ENCODE results near the gene RNU4-1.

The RNU4-1 gene

DNA sequence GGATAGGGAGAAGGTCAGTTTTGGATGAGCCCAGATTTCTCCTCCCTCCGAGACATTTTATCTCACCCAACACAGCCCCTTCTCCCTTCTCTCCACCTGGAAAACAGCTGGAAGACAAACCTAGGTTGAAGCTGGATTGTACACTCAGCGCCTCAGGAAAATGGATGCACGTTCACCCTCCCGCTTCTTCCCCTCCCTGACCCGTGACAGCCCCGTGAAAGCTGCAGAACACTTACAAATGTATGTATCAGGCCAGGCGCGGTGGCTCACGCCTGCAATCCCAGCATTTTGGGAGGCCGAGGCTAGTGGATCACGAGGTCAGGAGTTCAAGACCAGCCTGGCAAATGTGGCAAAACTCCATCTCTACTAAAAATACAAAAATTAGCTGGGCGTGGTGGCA is 5.5 kb downstream of the RNU4-1 start:
- no peak for DNase-seq

DNA sequence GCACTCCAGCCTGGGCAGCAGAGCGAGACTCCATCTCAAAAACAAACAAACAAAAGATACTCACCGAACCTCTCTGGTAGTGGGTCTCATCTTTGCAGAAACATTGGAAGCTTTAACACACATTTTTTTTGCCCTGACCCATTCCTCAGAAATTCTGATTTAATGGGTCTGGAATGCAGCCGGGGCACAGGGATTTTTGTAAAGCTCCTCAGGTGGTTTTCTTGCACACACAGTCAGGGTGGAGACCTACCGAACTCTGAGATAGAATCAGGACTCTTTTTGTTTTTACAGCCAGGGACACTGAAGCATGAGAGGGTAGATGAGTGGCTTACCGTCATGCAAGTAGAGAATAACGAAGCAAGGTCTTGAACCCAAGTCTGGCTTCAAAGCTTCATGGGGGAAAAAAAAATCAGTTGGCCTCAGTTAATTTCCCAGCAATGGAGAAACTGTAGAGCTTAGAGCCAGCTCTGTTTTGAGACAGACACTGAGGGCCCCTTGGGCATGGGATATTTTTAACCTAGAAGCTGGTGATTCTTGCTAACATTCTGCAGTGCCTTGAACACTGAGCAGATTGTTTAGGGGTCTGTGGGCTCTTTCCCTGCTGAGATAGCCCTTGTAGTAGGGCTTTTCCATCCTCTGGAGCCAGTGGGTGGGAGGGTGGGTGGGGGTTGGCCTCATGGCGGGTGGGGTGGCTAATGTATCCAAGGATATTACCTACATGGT is 6.1 kb downstream of the RNU4-1 start:
- no peak for DNase-seq

DNA sequence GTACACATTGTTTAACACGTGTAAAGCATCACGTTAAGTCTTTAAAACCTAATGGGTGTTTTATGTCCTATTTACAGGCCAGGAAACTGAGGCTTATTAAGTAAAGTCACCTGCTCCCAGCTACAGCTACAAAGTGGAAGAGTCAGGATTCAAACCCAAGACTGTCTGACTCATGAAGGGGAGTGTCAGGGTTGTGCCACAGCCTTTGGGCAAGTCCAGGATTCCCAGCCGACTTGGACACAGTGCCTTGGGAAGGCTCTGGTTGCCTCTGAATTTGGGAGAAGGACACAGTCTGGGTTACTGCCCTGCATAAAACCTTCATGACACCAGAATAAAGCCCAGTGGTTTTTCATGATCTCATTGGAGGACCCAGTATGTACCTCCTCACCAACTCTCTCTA is 8.7 kb downstream of the RNU4-1 start:
- DNase-seq = no peak

DNA sequence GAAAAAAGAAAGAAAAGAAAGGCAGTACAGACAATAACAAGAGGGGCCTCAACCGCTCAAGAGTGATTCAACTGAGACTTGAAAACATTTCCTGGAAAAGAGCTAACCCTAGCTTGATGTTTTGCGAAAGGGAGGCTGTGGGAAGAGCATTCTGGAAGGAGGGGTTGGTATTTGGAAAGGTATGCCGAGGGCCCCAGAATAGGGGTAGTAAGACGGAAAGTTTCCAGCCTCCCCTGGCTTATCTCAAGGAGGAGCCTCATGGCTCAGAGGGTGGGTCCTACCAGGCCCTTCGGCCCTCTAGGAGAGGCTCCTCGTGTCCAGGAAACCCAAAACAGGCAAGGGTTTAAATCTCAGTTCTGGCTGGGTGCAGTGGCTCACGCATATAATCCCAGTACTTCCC is 9.7 kb downstream of the RNU4-1 start:
- DNase-seq = no peak

DNA sequence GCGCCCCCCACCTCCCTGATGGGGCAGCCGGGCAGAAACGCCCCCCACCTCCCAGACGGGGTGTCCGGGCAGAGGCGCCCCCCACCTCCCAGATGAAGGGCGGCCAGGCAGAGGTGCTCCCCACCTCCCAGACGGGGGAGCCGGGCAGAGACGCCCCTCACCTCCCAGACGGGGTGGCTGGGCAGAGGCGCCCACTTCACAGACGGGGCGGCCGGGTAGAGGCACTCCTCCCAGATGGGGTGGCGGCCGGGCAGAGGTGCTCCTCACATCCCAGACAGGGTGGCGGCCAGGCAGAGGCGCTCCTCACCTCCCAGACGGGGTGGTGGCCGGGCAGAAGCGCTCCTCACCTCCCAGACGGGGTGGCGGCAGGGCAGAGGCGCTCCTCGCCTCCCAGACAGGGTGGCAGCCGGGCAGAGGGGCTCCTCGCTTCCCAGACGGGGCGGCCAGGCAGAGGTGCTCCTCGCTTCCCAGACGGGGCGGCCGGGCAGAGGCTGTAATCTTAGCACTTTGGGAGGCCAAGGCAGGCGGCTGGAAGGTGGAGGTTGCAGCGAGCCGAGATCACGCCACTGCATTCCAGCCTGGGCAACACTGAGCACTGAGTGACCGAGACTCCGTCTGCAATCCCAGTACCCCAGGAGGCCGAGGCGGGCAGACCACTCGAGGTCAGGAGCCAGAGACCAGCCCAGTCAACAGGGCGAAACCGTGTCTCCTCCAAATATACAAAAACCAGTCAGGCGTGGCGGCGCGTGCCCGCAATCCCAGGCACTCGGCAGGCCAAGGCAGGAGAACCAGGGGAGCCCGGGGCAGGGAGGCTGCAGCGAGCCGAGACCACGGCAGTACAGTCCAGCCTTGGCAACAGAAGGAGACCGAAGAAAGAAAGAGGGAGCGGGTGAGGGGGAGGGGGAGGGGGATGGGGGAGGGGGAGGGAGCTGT is 14.6 kb downstream of the RNU4-1 start:
- no peak for DNase-seq

DNA sequence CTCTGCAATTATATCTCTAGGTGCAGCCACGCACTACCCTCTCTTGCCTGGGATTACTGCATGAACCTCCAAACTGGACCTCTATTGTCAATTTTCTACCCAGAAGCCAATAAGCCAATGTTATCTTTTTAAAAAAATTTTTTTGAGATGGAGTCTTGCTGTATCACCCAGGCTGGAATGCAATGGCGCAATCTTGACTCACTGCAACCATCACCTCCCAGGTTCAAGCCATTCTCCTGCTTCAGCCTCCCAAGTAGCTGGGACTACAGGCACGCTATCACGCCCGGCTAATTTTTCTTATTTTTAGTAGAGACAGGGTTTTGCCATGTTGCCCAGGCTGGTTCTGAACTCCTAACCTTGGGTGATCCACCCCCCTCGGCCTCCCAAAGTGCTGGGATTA is 16.3 kb downstream of the RNU4-1 start:
- no peak for DNase-seq

DNA sequence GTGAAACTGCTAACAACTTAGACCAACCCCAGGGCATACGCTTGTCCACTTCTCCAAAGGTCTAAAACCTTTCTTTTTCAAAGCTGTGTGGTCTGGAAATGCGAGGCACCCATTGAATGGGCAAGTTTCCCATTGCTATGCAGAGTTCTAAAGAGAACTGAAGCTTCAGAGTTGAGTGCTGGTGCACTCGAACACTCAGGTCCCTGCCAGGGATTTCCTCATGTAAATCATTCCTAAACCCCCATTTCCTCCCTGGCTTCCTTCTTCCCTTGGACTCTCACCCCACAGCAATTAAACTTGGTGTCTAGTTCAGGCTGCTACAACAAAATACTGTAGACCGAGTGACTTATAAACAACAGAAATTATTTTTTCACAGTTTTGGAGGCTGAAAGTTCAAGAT is 25.3 kb downstream of the RNU4-1 start:
- DNase-seq = no peak

DNA sequence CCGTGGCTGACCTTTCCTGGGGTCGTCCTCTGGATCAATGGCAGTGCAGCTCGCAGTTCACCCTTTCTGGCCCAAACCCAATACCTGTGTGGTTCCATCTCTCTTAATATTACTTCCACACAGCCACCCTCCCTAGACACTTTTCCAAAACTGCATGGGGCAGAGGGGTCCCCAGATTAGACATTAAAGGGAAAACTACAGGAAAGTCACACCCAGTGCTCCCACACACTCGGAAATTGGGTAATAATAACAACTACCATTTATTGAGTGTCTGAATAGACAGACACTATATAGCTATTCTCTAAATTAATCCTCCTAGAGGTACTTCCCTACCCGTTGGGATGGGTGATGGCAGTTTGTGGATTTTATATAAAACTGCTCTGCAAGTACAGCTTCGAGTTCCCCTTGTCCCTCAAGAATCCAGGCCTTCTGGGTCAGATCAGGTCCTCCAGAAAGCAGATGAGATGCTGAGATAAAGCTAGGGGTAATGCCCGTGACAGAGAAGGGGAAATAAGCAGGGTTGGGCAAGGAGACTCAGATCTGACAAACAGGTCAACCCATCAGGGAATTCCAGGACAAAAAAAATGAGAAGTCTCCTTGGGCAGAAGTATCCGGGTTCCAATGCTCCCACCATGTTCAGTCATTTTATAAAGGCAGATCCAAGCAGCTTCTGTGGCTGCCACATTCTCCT is 26.7 kb downstream of the RNU4-1 start:
- DNase-seq = no peak

DNA sequence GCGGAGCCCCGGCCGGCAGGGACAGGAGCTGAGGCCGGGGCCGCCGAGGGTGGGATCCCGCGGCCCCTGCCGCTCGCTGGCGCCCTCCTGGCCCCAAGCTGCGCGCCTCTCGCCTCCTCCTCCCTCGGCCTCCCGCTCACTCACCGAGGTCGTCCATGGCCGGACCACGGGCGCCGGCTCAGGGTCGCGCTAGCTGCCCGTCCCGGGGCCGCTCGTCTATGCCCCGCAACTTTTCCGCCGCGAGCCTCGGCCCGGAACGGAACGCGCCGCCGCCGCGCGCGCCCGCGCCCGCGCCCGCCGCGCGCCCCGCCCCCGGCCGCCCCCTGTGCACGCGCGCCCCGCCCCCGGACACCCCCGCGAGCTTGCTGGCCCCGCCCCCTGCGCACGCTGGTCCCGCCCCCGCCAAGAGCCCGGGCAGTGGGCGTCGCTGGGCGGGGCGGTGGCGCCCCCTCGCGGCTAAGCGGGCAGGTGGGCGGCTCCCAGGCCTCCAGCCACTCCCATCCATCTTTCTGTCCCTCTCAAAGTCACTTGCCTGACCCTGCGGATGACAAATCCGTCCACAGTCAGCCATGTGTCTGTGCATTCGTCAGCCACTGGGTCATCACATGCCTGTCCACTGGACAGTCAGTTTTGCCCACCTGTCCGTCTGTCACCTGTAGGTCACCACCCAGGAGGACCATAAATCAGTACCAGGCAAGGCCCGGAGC is 27.4 kb downstream of the RNU4-1 start, which contains the start of gene PXN:
PXN (minus strand) TSS at position 258 of the 707 bp plus-strand sequence; CDS start at position 157, 101 bp downstream.
- DNase-seq = peak; percentile 96

DNA sequence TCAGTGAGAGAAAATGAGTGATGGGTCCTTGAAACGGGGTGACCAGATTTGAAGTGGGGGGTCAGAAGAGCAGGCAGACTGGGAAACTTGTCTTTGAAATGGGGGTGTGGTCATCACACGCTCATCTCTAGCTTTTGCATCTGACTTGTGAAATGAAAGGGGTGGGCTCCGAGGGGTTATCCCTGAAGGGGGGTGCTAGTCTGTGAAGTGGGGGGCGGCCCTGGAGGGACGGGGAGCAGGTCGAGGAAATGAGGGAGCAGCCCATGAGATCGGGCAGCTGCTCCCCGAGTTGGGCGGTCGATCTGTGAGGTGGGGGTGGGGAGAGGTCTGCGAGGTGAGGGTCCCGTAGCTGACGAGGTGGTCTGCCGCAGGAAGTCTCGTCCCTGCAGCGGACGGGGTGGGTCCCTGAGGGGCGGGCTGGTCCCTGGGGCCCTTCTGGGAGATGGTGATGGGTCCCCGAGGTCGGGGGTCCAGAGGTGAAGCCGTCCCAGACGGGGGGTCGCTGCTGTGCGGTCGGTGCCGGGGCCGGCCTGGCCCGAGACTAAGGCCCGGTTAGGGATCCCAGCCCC is 28.0 kb downstream of the RNU4-1 start:
- no peak for DNase-seq

DNA sequence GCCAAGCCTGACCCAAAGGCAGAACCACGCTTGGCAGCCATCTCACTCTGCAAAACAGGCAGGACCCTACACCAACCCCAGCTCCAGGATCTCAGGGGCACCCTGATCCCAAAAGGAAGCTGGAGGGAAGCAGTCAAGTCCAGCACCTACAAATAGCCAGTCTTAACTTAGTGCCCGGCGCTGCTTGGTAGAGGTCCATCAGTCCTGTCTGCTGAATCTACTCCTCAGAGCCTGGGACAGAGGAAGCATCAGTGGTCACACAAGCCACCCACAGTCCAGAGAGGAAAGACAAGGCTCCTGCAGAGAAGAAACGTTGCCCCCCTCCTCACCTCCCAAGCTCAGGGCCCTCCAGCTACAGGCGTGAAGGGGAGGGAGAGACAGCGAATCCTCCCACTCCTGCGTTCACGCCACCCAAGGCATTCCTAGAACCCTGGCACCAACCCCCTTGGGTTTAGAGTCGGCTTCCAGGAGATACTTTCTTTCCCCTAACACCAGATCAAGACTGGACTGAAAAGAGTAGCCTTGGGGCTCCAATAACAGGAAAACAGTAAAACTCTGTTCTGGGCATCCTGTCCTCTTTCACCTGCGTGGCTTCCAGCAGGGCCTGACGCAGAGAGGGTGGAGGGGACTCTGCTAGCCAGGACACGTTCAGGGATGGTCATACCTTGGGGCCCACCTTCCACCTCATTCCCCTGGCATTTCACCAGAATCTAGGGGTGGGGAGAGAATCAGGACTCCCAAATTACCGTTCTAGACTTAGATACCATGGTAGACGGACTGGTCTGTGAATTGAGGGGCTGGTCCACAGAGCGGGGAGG is 28.7 kb downstream of the RNU4-1 start:
- no peak for DNase-seq

DNA sequence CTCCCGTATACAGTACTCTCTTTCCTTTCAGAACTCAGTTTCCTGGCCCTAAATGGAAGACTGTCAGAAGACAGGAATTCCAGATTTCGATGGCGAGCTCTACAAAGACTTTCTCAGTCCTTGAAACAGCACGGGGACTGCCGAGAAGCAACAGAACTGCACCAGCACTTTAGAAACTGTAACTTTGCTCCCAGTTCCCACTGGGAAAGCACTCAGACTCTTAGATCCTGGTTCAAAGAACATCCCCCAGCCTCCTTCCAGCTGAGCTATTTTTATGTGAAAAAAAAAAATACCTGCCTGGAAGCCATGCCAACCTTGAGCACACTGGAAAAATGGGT is 29.3 kb downstream of the RNU4-1 start:
- no peak for DNase-seq

DNA sequence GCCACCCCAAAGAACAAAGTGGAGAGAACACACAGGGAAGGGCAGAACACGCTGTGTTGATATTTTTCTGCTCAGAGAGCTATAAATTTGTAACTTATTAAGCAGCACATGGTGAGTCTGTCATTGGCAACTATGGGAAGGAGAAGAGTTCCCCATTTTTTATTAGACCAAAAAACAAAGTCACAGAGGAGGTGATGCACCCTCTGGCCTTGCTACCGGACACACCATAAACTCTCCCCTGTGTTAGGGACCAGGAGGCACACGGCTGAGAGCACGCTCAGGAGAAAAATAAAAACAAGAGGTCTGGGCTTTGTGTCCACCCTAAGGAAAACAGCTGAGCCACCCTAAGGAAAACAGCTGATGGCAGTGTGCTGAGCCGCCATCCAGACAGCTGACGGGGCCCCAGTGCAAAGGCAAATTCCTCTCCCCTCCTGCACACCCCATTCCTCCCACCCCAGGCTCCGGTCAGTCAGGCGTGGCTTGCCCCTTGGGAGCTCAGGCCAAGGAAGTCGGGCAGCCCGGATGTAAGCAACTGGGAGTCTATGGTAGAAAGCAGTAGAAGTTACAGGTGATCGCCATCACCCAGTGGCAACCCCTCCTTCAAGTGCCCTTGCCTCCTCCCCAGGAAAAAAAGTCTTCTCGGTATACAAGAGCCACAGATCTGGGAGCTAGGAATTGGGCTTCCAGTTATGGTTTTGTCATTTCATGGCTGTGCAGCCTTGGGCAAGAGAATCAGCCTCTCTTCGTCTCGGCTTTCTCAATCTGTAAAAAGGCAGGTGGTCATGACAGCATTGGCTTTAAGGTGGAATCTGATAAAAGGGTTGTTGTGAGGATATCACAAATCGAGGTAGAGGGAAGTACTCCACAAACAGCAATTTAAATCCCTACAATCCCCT is 29.9 kb downstream of the RNU4-1 start:
- no peak for DNase-seq

DNA sequence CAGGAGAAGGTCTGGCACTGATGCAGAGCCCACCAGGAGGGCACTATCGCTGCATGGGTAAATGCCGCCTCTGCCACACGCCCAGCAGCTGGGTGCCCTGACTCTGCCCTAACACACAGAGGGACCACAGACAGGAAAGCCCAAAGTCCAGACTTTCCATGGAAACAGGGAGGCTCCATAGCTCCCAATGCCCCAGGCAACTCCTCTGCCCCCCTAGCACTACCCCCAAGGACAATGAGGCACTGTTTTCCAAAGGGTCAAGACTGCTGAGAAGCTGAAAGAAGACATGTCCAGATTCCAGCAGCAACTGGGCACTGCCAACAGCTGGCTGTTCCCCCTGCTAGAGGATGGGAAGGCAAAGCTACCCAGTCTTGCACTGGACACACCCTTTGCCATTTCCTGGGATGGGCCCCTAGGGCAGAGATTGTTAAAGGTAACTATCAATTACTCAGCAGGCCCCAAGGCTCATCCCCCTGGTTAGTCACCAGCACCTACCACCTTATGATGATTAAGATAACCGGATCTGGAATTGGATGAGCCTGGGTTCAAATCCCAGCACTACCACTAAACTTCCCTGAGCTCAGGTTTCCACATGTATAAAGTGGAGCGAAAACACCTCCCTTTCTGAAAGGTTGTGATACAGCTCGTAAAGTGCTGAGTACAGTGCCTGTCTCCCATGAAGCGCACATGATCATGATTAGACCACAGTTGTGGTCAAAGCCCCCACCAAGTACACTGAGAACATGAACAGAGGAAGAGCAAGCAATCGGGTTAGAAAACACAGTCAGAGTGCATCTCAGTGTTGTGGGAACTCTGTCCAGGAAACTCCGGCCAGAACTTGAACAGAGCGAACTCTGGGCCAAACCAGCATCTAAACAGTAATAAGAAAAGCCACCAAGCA is 30.8 kb downstream of the RNU4-1 start:
- DNase-seq = no peak

DNA sequence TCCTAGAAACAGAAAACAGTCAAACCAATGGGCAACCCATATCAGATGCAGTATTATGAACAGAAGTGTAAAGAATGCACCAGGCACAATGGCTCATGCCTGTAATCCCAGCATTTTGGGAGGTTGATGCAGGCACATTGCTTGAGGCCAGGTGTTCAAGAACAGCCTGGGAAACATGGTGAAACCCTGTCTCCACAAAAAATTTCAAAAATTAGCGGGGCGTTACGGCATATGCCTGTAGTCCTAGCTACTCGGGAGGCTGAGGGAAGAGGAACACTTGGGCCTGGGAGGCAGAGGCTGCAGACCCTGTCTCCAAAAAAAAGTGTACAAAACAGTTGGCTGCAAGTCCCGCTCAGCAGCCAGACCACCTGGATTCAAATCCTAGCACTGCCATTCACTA is 32.4 kb downstream of the RNU4-1 start:
- DNase-seq = no peak

DNA sequence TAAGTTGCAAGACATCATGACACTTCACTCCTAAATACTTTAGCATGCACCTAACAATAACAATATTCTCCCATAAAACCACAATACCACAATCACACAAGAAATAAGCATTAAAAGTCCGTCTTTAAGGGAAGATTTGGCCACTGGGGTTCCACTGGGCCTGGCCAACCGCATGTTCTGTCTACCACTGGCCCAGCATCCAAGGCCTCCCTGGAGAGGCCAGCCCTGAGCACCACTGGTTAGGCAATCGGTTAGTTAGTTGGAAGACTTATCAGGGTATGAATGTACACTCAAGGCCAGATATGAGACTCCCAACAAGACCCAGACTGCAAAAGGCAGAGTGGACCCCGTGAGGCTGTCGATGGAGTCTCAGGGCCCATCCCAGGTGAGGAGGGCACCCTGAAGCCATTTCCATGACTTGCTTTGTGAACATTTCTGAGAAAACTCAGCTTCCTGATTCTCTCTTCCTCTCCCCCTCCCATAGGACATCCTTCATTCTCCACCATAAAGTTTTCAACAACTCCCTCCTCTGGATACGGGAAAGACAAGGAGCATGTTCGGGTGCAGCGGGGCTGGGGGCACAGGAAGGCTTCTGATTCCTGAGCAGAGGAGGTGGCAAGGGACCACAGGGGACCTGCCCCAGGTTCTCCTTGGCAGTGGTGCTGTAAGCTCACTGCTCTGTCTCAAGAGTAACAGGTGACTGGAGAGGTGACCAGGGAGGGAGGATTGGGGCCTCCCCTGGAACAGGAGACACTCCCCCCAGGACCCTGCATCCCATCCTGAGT is 33.4 kb downstream of the RNU4-1 start:
- DNase-seq = no peak

DNA sequence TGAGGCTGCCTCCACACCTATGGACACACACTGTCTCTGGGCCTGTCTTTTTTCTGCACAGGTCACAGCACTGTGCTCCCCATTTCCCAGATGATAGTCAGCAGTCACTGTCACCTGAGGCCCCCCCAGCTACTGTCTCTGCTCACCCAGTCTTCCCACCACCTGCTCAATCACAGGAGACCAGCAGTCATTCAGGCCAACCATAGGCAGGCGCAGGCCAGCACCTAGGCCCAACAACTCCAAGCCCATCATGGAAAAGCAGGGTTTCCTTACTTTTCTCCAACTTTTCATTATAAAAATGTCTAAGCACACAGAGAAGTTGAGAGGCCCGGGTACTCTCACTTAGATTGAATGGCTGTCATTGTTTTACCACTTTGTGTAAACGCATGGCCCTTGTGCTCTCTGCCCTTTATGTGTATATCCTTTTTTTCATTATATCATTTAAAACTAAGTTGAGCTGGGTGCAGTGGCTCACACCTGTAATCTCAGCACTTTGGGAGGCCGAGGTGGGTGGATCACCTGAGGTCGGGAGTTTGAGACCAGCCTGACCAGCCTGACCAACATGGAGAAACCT is 34.6 kb downstream of the RNU4-1 start:
- DNase-seq = no peak
